Fibroblast of skin of back (primary cell): ENCODE results near the gene TRIP4.
"Not testable (repeated sequence)": the region's sequence is repeated elsewhere in the genome, so short reads cannot be mapped to it uniquely, and the experiment has no call there.

ENCODE experiments used
- DNase-seq: peaks from one replicate; pipeline ENCODE4 v3.0.0-alpha.2; 2013

The TRIP4 gene

GRCh38 chr15:64381000-64381751 is 6.5 kb upstream of the TRIP4 start, which contains the start of gene PCLAF:
Gene PCLAF, minus strand, starts transcription at chr15:64381441. Its CDS starts 70 bp downstream, at chr15:64381371.
- DNase-seq, result peak; percentile 97

- no peak for DNase-seq
These were observed 3.9 kb upstream of the TRIP4 start for GRCh38 chr15:64383760-64384159.

GRCh38 chr15:64386291-64386690 is 1.3 kb upstream of the TRIP4 start:
- DNase-seq, result no peak

- DNase-seq, result no peak
These were observed 1.4 kb downstream of the TRIP4 start for GRCh38 chr15:64389036-64389435.

- DNase-seq, result not testable (repeated sequence)
These were observed 4.8 kb downstream of the TRIP4 start for GRCh38 chr15:64392471-64392870.

GRCh38 chr15:64396789-64397188 is 9.2 kb downstream of the TRIP4 start:
- DNase-seq, result no peak

GRCh38 chr15:64398575-64398974 is 10.9 kb downstream of the TRIP4 start:
- DNase-seq, result peak; percentile 7

- no peak for DNase-seq
These were observed 12.9 kb downstream of the TRIP4 start for GRCh38 chr15:64400583-64400982.

GRCh38 chr15:64412216-64412615 is 24.6 kb downstream of the TRIP4 start:
- DNase-seq, result no peak

GRCh38 chr15:64422697-64423096 is 35.1 kb downstream of the TRIP4 start:
- no peak for DNase-seq

GRCh38 chr15:64423970-64424369 is 36.3 kb downstream of the TRIP4 start:
- DNase-seq, result no peak

GRCh38 chr15:64425221-64425620 is 37.6 kb downstream of the TRIP4 start:
- no peak for DNase-seq

GRCh38 chr15:64426845-64427465 is 39.3 kb downstream of the TRIP4 start:
- DNase-seq, result peak; percentile 35

- no peak for DNase-seq
These were observed 41.8 kb downstream of the TRIP4 start for GRCh38 chr15:64429448-64429847.

GRCh38 chr15:64430000-64430735 is 42.5 kb downstream of the TRIP4 start:
- DNase-seq, result peak; percentile 44

GRCh38 chr15:64437982-64438381 is 50.3 kb downstream of the TRIP4 start:
- DNase-seq, result no peak

- no peak for DNase-seq
These were observed 51.2 kb downstream of the TRIP4 start for GRCh38 chr15:64438653-64439447.

GRCh38 chr15:64441852-64442251 is 54.2 kb downstream of the TRIP4 start:
- DNase-seq, result no peak

- DNase-seq, result no peak
These were observed 55.4 kb downstream of the TRIP4 start for GRCh38 chr15:64443016-64443415.

GRCh38 chr15:64443747-64444621 is 56.3 kb downstream of the TRIP4 start:
- DNase-seq, result peak; percentile 76

GRCh38 chr15:64444836-64445235 is 57.2 kb downstream of the TRIP4 start:
- no peak for DNase-seq
